Upper lobe of left lung (tissue), 4 donors: ENCODE measurements around the gene FOXN3.

Source experiments
- EP300 ChIP-seq, 4 donors: sonication (generic); formaldehyde crosslinking; IDR thresholded peaks; one replicate each; pipeline ENCODE4 v1.5.1; 2017; ENCODE audit warnings: antibody characterized with exemption in 4 of 4, control low read depth in 2 of 4
- POLR2A ChIP-seq, 4 donors: fragments of 450-650 bp; IDR thresholded peaks; one replicate each; pipeline ENCODE4 v1.5.1; 2016 to 2017; ENCODE audit warnings: antibody characterized with exemption in 4 of 4, mild to moderate bottlenecking in 2 of 4
- POLR2AphosphoS5 ChIP-seq, 2 donors: sonication (generic); formaldehyde crosslinking; IDR thresholded peaks; one replicate each; pipeline ENCODE4 v1.5.1; 2017; ENCODE audit warnings: antibody characterized with exemption in 2 of 2
- TF ChIP-seq, protein P1 (sequence below), 6 experiments: fragments of 450-650 bp in 4 of 6; fragments of 200-600 bp in 2 of 6; sonication (generic) in 2 of 6; IDR thresholded peaks; one replicate each; pipeline ENCODE4 v1.5.1; 2016 to 2019; ENCODE audit warnings: antibody characterized with exemption in 6 of 6

DNA sequence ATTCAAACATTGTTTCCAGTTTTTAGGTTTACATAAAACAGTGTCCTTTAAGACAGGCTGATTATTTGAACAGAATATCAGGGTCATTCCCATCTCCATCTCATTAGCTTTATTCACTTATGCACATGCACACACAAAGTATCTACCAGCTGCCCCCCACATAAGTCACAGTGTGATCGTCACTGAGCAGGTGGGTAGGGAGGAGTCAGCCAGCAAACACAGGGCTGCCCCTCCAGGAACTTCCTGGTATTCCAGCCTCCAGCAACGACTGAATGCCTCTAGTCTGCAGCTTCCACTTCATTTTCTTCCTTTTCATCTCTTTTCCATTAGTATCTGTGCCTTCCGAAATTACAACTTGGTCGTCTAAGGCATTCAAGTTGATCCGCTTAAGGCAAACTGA is 48.8 kb upstream of the FOXN3 start:
- TF ChIP-seq, protein P1, sequence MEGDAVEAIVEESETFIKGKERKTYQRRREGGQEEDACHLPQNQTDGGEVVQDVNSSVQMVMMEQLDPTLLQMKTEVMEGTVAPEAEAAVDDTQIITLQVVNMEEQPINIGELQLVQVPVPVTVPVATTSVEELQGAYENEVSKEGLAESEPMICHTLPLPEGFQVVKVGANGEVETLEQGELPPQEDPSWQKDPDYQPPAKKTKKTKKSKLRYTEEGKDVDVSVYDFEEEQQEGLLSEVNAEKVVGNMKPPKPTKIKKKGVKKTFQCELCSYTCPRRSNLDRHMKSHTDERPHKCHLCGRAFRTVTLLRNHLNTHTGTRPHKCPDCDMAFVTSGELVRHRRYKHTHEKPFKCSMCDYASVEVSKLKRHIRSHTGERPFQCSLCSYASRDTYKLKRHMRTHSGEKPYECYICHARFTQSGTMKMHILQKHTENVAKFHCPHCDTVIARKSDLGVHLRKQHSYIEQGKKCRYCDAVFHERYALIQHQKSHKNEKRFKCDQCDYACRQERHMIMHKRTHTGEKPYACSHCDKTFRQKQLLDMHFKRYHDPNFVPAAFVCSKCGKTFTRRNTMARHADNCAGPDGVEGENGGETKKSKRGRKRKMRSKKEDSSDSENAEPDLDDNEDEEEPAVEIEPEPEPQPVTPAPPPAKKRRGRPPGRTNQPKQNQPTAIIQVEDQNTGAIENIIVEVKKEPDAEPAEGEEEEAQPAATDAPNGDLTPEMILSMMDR (IDR thresholded peaks at IDR 0.05) = no peak
- TF ChIP-seq POLR2A (IDR thresholded peaks at IDR 0.05) (no peak), POLR2AphosphoS5 (IDR thresholded peaks at IDR 0.05) (no peak), EP300 (IDR thresholded peaks at IDR 0.05) (no peak)
